Astrocyte of the cerebellum (primary cell): ENCODE data around the gene NFYA.

Experiments
- DNase-seq: peaks from one replicate; pipeline ENCODE4 v3.0.0-alpha.2; 2011; ENCODE audit warnings: low read depth
- H3K4me3 ChIP-seq: 2 replicates; pipeline ENCODE4 v1.5.1; 2011; ENCODE audit warnings: mild to moderate bottlenecking, low read depth, low read length, moderate library complexity
- CTCF ChIP-seq: IDR thresholded peaks from 2 replicates; pipeline ENCODE4 v1.5.1; 2012; ENCODE audit warnings: low read length, low read depth, moderate library complexity, mild to moderate bottlenecking; ENCODE audit errors: missing control alignments
- in situ Hi-C: cut with HindIII; loops from 2 replicates; pipeline ENCODE4 v1.10.0; 2017; ENCODE audit warnings: low sequenced_read_pairs

The NFYA gene

GRCh38 chr6:41059556-41059955 lies 13.2 kb upstream of the NFYA start:
- in situ Hi-C loops, result loop anchor here (25.0 kb wide), 1 partner anchor 1697 kb away; no protein-coding TSS in a partner anchor
- no peak for TF ChIP-seq CTCF

GRCh38 chr6:41061196-41061726 lies 11.5 kb upstream of the NFYA start:
- in situ Hi-C loops, result loop anchor here (25.0 kb wide), 1 partner anchor 1699 kb away; no protein-coding TSS in a partner anchor
- H3K4me3 ChIP-seq, result no peak overlapping the region

More at GRCh38 chr6:41059556-41059955, 13.2 kb upstream of the NFYA start:
- H3K4me3 ChIP-seq, result no peak overlapping the region
- no peak for DNase-seq

GRCh38 chr6:41062056-41062455 lies 10.7 kb upstream of the NFYA start:
- TF ChIP-seq CTCF, result no peak
- in situ Hi-C loops, result loop anchor here (25.0 kb wide), 1 partner anchor 1700 kb away; no protein-coding TSS in a partner anchor
- H3K4me3 ChIP-seq, result no peak overlapping the region
- DNase-seq, result no peak

More at GRCh38 chr6:41061196-41061726, 11.5 kb upstream of the NFYA start:
- TF ChIP-seq CTCF, result no peak
- no peak for DNase-seq

GRCh38 chr6:41063884-41064285 lies 8.9 kb upstream of the NFYA start:
- in situ Hi-C loops, result loop anchor here (25.0 kb wide), 1 partner anchor 1702 kb away; no protein-coding TSS in a partner anchor
- no peak for TF ChIP-seq CTCF
- no peak overlapping the region for H3K4me3 ChIP-seq
- DNase-seq, result no peak

GRCh38 chr6:41064841-41065240 lies 7.9 kb upstream of the NFYA start:
- DNase-seq, result no peak
- in situ Hi-C loops, result loop anchor here (25.0 kb wide), 1 partner anchor 1703 kb away; no protein-coding TSS in a partner anchor
- H3K4me3 ChIP-seq, result no peak overlapping the region
- no peak for TF ChIP-seq CTCF

- no peak for TF ChIP-seq CTCF
These were observed 7.2 kb upstream of the NFYA start for GRCh38 chr6:41065550-41066026.

More at GRCh38 chr6:41065550-41066026, 7.2 kb upstream of the NFYA start:
- no peak for DNase-seq
- no peak overlapping the region for H3K4me3 ChIP-seq
- in situ Hi-C loops, result loop anchor here (25.0 kb wide), 1 partner anchor 1703 kb away; no protein-coding TSS in a partner anchor
